SK-N-SH treated with all-trans-retinoic acid at 6 μM for 48 hours (cell line): ENCODE measurements around the gene CYLD.

Source experiments
- ARNTL ChIP-seq: fragments of 450-650 bp; formaldehyde crosslinking; IDR thresholded peaks from 2 replicates; pipeline ENCODE4 v1.5.0; 2020; ENCODE audit warnings: low read depth, mild to moderate bottlenecking, moderate library complexity, borderline replicate concordance
- ESRRG ChIP-seq: fragments of 250-450 bp; sonication (Bioruptor Pico); IDR thresholded peaks from 2 replicates; pipeline ENCODE4 v1.6.1; 2021; ENCODE audit warnings: mild to moderate bottlenecking
- ISL1 ChIP-seq: fragments of 250-450 bp; sonication (Bioruptor Pico); IDR thresholded peaks from 2 replicates; pipeline ENCODE4 v2.1.2; 2022; ENCODE audit warnings: mild to moderate bottlenecking, moderate library complexity
- OSR1 ChIP-seq: fragments of 250-450 bp; sonication (Bioruptor Pico); IDR thresholded peaks from 2 replicates; pipeline ENCODE4 v1.8.0; 2022; ENCODE audit warnings: moderate library complexity, mild to moderate bottlenecking, inconsistent platforms
- PPARA ChIP-seq: fragments of 250-450 bp; sonication (Bioruptor Pico); IDR thresholded peaks from 2 replicates; pipeline ENCODE4 v1.5.0; 2020; ENCODE audit warnings: mild to moderate bottlenecking, borderline replicate concordance
- RARB ChIP-seq: fragments of 250-450 bp; sonication (Bioruptor Pico); IDR thresholded peaks from 2 replicates; pipeline ENCODE4 v1.8.0; 2021; ENCODE audit warnings: mild to moderate bottlenecking, moderate library complexity
- SNAI2 ChIP-seq: fragments of 250-450 bp; sonication (Bioruptor Pico); IDR thresholded peaks from 2 replicates; pipeline ENCODE4 v1.5.0; 2020; ENCODE audit warnings: mild to moderate bottlenecking, moderate library complexity
- TCF4 ChIP-seq: fragments of 250-450 bp; sonication (Bioruptor Pico); IDR thresholded peaks from 2 replicates; pipeline ENCODE4 v1.8.0; 2021; ENCODE audit warnings: mild to moderate bottlenecking, moderate library complexity, borderline replicate concordance
- ZC3H10 ChIP-seq: fragments of 250-450 bp; sonication (Bioruptor Pico); IDR thresholded peaks from 2 replicates; pipeline ENCODE4 v1.5.1; 2021; ENCODE audit warnings: mild to moderate bottlenecking, moderate library complexity
- ZFP3 ChIP-seq: fragments of 250-450 bp; sonication (Bioruptor Pico); IDR thresholded peaks from 2 replicates; pipeline ENCODE4 v1.5.0; 2020; ENCODE audit warnings: mild to moderate bottlenecking, moderate library complexity
- ZFP30 ChIP-seq: fragments of 450-650 bp; formaldehyde crosslinking; IDR thresholded peaks from 2 replicates; pipeline ENCODE4 v1.5.0; 2022; ENCODE audit warnings: mild to moderate bottlenecking, moderate library complexity
- ZNF70 ChIP-seq: fragments of 450-650 bp; formaldehyde crosslinking; IDR thresholded peaks from 2 replicates; pipeline ENCODE4 v1.5.0; 2020; ENCODE audit warnings: mild to moderate bottlenecking, moderate library complexity
- ZNF8 ChIP-seq: fragments of 450-650 bp; formaldehyde crosslinking; IDR thresholded peaks from 2 replicates; pipeline ENCODE4 v1.5.0; 2020; ENCODE audit warnings: mild to moderate bottlenecking, moderate library complexity
- TF ChIP-seq, protein P1 (sequence below): fragments of 250-450 bp; sonication (Bioruptor Pico); IDR thresholded peaks from 2 replicates; pipeline ENCODE4 v1.5.1; 2020; ENCODE audit warnings: low read depth, mild to moderate bottlenecking, moderate library complexity

DNA sequence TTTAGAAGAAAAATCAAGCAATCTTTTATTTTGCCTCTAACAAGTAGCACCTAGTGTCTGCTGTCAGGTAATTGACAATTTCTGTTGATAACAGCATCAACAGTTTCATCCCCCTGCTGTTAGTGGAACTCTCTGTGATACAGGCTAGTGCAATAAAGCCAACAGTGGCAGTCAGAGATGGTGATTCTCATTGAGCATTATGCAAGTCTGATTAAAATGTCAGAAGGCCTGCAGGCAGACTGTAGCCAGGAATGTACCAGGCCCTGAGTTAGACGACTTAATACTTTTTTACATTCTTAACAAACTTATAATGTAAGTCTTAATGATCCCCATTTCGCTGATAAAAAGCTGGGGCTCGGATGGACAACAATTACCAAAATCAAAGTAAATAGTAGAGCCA is 14.6 kb downstream of the CYLD start:
- TF ChIP-seq PPARA (CRISPR knock-in tag) (no peak), OSR1 (CRISPR knock-in tag) (no peak), SNAI2 (CRISPR knock-in tag) (no peak), ZNF70 (CRISPR knock-in tag) (no peak), ISL1 (CRISPR knock-in tag) (no peak), ARNTL (no peak), TCF4 (CRISPR knock-in tag) (no peak), ZFP3 (CRISPR knock-in tag) (no peak), ZC3H10 (no peak), ZNF8 (CRISPR knock-in tag) (no peak), RARB (CRISPR knock-in tag) (no peak), ESRRG (CRISPR knock-in tag) (no peak), ZFP30 (no peak)
- TF ChIP-seq, protein P1, sequence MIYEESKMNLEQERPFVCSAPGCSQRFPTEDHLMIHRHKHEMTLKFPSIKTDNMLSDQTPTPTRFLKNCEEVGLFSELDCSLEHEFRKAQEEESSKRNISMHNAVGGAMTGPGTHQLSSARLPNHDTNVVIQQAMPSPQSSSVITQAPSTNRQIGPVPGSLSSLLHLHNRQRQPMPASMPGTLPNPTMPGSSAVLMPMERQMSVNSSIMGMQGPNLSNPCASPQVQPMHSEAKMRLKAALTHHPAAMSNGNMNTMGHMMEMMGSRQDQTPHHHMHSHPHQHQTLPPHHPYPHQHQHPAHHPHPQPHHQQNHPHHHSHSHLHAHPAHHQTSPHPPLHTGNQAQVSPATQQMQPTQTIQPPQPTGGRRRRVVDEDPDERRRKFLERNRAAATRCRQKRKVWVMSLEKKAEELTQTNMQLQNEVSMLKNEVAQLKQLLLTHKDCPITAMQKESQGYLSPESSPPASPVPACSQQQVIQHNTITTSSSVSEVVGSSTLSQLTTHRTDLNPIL (CRISPR knock-in tag) = no peak
